Measurements from ENCODE around the gene MCM6. TPM values are rescaled to one million over a fixed set of nuclear protein-coding genes. Genes with fewer than 3 reads are reported as not detected.

MCM6 gene
- polyA plus RNA-seq, 3 donors = 1.3 to 2.2 (median 1.7) TPM

DNA sequence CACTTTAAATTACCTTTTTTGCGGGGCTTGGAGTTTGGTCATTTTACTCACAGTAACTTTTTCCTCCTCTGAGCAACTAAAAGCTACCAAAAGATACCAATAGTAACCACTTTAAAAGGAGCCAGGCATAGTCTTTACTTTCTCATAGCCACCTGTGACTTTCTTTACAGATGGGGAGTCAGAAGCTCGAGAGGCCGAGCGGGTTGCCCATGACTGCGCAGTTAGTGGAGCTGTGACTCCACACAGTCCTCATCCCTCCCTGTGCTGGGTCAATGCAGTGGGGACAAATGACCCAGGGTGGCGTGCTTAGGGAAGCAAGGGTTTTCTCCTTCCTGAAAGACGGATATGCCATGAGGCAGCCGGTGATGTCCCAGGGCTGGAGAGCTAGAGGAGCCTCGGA, 51.1 kb downstream of the MCM6 start:
- H3K4me3 Mint-ChIP-seq = no peak overlapping the region
- no peak overlapping the region for H3K27ac Mint-ChIP-seq
- no peak overlapping the region for H3K4me3 ChIP-seq (replicated peaks in 1 of 3; ENCODE audit: low read depth in 2 of 3, low read length in 3 of 3)
- peaks cover 1 to 3% (median 2%) of the 10 kb centered on the region in 3 donors for H3K27me3 Mint-ChIP-seq (ENCODE audit: low read depth in 3 of 3)
- peaks cover 0 to 6% of the 10 kb centered on the region in 2 donors for H3K36me3 Mint-ChIP-seq
- peak overlapping the region; percentile 29 for H2AFZ ChIP-seq (ENCODE audit: insufficient read depth, low read depth, low read length, poor library complexity, severe bottlenecking)
- H3K27me3 ChIP-seq (ENCODE audit: control insufficient read depth in 2 of 2, insufficient read depth in 2 of 2, low read length in 2 of 2) = no peaks in the 10 kb centered on the region
- H3K4me1 Mint-ChIP-seq = peaks cover 10% of the 10 kb centered on the region
- WGBS (ENCODE audit: insufficient coverage) = 82% methylated on average over 5 of the region's 9 CpGs
- no peaks in the 10 kb centered on the region for H4K20me1 ChIP-seq (ENCODE audit: insufficient read depth, low read length)
- no peak overlapping the region for H3K4me2 ChIP-seq (replicated peaks; ENCODE audit: extremely low read depth, low read length, poor library complexity, severe bottlenecking)
- H3K9ac ChIP-seq (ENCODE audit: insufficient read depth, low read length, poor library complexity, severe bottlenecking) = no peak overlapping the region
- no peaks in the 10 kb centered on the region for H3K79me2 ChIP-seq (ENCODE audit: insufficient read depth, low read length)
- peaks cover 0 to 3% of the 10 kb centered on the region in 2 donors for H3K4me1 ChIP-seq (ENCODE audit: control insufficient read depth in 1 of 2, insufficient read depth in 2 of 2, low read length in 2 of 2)
- peaks cover 11 to 18% (median 14%) of the 10 kb centered on the region in 7 donors for H3K9me3 Mint-ChIP-seq
- TF ChIP-seq, protein P1, sequence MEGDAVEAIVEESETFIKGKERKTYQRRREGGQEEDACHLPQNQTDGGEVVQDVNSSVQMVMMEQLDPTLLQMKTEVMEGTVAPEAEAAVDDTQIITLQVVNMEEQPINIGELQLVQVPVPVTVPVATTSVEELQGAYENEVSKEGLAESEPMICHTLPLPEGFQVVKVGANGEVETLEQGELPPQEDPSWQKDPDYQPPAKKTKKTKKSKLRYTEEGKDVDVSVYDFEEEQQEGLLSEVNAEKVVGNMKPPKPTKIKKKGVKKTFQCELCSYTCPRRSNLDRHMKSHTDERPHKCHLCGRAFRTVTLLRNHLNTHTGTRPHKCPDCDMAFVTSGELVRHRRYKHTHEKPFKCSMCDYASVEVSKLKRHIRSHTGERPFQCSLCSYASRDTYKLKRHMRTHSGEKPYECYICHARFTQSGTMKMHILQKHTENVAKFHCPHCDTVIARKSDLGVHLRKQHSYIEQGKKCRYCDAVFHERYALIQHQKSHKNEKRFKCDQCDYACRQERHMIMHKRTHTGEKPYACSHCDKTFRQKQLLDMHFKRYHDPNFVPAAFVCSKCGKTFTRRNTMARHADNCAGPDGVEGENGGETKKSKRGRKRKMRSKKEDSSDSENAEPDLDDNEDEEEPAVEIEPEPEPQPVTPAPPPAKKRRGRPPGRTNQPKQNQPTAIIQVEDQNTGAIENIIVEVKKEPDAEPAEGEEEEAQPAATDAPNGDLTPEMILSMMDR (IDR thresholded peaks at IDR 0.05) = no peak
- no peak for DNase-seq
- H3K9me3 ChIP-seq (replicated peaks in 1 of 2; ENCODE audit: control insufficient read depth in 1 of 2, insufficient read depth in 1 of 2, low read length in 2 of 2) = peaks cover 10 to 14% of the 10 kb centered on the region in 2 donors
- intact Hi-C loops (cut with micrococcal nuclease) = no loop called here
- H3K36me3 ChIP-seq (replicated peaks in 1 of 2; ENCODE audit: control insufficient read depth in 1 of 2, insufficient read depth in 2 of 2, low read length in 2 of 2) = no peaks in the 10 kb centered on the region
- no peak overlapping the region for H3K27ac ChIP-seq (ENCODE audit: low read depth in 1 of 2, low read length in 2 of 2)

DNA sequence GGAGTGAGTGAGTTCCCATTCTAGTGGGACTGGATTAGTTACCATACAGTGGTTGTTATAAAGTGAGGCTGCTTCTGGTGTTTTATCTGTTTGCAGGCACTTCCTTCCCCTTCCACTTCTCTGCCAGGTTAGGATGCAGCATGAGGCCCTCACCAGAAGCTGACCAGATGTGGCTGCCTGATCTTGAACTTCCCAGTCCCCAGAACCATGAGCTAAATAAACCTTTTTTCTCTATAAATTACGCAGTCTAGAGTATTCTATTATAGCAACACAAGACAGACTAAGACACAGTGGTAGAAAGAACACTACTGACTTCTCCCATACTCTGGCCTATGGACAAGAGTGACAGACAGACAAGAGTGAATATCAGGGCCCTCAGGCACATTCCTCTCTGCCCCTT, 53.4 kb downstream of the MCM6 start:
- no peak overlapping the region for H2AFZ ChIP-seq (ENCODE audit: insufficient read depth, low read depth, low read length, poor library complexity, severe bottlenecking)
- no peak overlapping the region for H3K4me2 ChIP-seq (replicated peaks; ENCODE audit: extremely low read depth, low read length, poor library complexity, severe bottlenecking)
- H3K9me3 ChIP-seq (replicated peaks in 1 of 2; ENCODE audit: control insufficient read depth in 1 of 2, insufficient read depth in 1 of 2, low read length in 2 of 2) = peaks cover 10 to 14% of the 10 kb centered on the region in 2 donors
- DNase-seq = no peak
- H3K36me3 ChIP-seq (replicated peaks in 1 of 2; ENCODE audit: control insufficient read depth in 1 of 2, insufficient read depth in 2 of 2, low read length in 2 of 2) = no peaks in the 10 kb centered on the region
- WGBS (ENCODE audit: insufficient coverage) = 100% methylated on average over 1 of the region's 1 CpG
- Mint-ChIP-seq H3K4me3 (no peak overlapping the region), H3K36me3 (peaks cover 0 to 6% of the 10 kb centered on the region in 2 donors), H3K9me3 (peaks cover 11 to 18% (median 14%) of the 10 kb centered on the region in 7 donors), H3K27me3 (ENCODE audit: low read depth in 3 of 3) (peaks cover 0 to 6% (median 1%) of the 10 kb centered on the region in 3 donors), H3K4me1 (peaks cover 11% of the 10 kb centered on the region), H3K27ac (no peak overlapping the region)
- intact Hi-C loops (cut with micrococcal nuclease) = no loop called here
- TF ChIP-seq, protein P1 (IDR thresholded peaks at IDR 0.05) = no peak
- H3K4me3 ChIP-seq (replicated peaks in 1 of 3; ENCODE audit: low read depth in 2 of 3, low read length in 3 of 3) = no peak overlapping the region
- no peak overlapping the region for H3K27ac ChIP-seq (ENCODE audit: low read depth in 1 of 2, low read length in 2 of 2)
- H3K9ac ChIP-seq (ENCODE audit: insufficient read depth, low read length, poor library complexity, severe bottlenecking) = no peak overlapping the region
- H4K20me1 ChIP-seq (ENCODE audit: insufficient read depth, low read length) = no peaks in the 10 kb centered on the region
- peaks cover 0 to 8% of the 10 kb centered on the region in 2 donors for H3K4me1 ChIP-seq (ENCODE audit: control insufficient read depth in 1 of 2, insufficient read depth in 2 of 2, low read length in 2 of 2)
- H3K79me2 ChIP-seq (ENCODE audit: insufficient read depth, low read length) = no peaks in the 10 kb centered on the region
- no peaks in the 10 kb centered on the region for H3K27me3 ChIP-seq (ENCODE audit: control insufficient read depth in 2 of 2, insufficient read depth in 2 of 2, low read length in 2 of 2)

Data from CD14-positive monocyte (primary cell).